Common myeloid progenitor, CD34-positive (primary cell): Measurements from ENCODE around the gene GRAMD1B.
A peak's percentile ranks its signal among the peaks of the same experiment; 100 is the strongest.

Experiments used
- CTCF ChIA-PET: fragments of 350-600 bp; sonication (Branson Sonifier 250); formaldehyde crosslinking; loops from one replicate; lab custom pipeline; 2021; ENCODE audit warnings: antibody characterized with exemption; lab: Charles Lee
- POLR2A ChIA-PET: fragments of 350-600 bp; sonication (Branson Sonifier 250); formaldehyde crosslinking; loops from one replicate; lab custom pipeline; 2021; ENCODE audit warnings: antibody characterized with exemption; lab: Charles Lee
- DNase-seq, 3 donors: peaks; one replicate each; pipeline versions ENCODE4 v3.0.0 to v3.0.0-alpha.2; 2013
- H3K27ac ChIP-seq, 2 experiments: 1 replicate in 1 of 2; 2 replicates in 1 of 2; pipeline ENCODE4 v1.7.0; 2013; ENCODE audit warnings: inconsistent platforms in 2 of 2, low read length in 2 of 2, mild to moderate bottlenecking in 2 of 2, low read depth in 1 of 2, moderate library complexity in 1 of 2; ENCODE audit not compliant: severe bottlenecking in 2 of 2, insufficient read depth in 1 of 2, poor library complexity in 1 of 2
- H3K27me3 ChIP-seq, 5 experiments: replicated peaks in 2 of 5; 1 replicate in 3 of 5; 2 replicates in 2 of 5; pipeline versions ENCODE4 v1.6.1 to v1.7.0; 2013; ENCODE audit warnings: low read length in 4 of 5, mild to moderate bottlenecking in 2 of 5, moderate library complexity in 2 of 5, inconsistent platforms in 1 of 5; ENCODE audit not compliant: insufficient read depth in 5 of 5, control insufficient read depth in 4 of 5
- H3K36me3 ChIP-seq, 4 experiments: 1 replicate in 2 of 4; 2 replicates in 2 of 4; pipeline versions ENCODE4 v1.6.1 to v1.7.0; 2013; ENCODE audit warnings: low read length in 3 of 4, control low read depth in 1 of 4, mild to moderate bottlenecking in 1 of 4; ENCODE audit not compliant: control insufficient read depth in 4 of 4, insufficient read depth in 4 of 4
- H3K4me1 ChIP-seq, 4 experiments: 1 replicate in 3 of 4; 2 replicates in 1 of 4; pipeline versions ENCODE4 v1.6.1 to v1.7.1; 2013; ENCODE audit warnings: low read length in 3 of 4, mild to moderate bottlenecking in 3 of 4, control low read depth in 1 of 4, inconsistent platforms in 1 of 4, moderate library complexity in 1 of 4; ENCODE audit not compliant: control insufficient read depth in 4 of 4, insufficient read depth in 4 of 4; ENCODE audit errors: control extremely low read depth in 1 of 4
- H3K4me3 ChIP-seq, 7 experiments: 1 replicate in 4 of 7; 2 replicates in 3 of 7; pipeline versions ENCODE4 v1.5.1 to v1.7.0; 2013; ENCODE audit warnings: mild to moderate bottlenecking in 7 of 7, low read length in 6 of 7, moderate library complexity in 6 of 7, inconsistent platforms in 2 of 7, low read depth in 2 of 7, control low read depth in 1 of 7; ENCODE audit not compliant: insufficient read depth in 4 of 7, control insufficient read depth in 1 of 7; ENCODE audit errors: extremely low read depth in 1 of 7
- H3K9me3 ChIP-seq, 5 experiments: 1 replicate in 4 of 5; 2 replicates in 1 of 5; pipeline versions ENCODE4 v1.6.1 to v1.7.1; 2013; ENCODE audit warnings: low read length in 4 of 5, mild to moderate bottlenecking in 2 of 5, inconsistent platforms in 1 of 5, low read depth in 1 of 5, moderate library complexity in 1 of 5; ENCODE audit not compliant: control insufficient read depth in 4 of 5, insufficient read depth in 2 of 5; ENCODE audit errors: control extremely low read depth in 1 of 5
- WGBS: methylation state at CpG from one replicate; pipeline ENCODE4 v1.1.5; 2013; ENCODE audit not compliant: insufficient coverage; 5-methylcytosine and 5-hydroxymethylcytosine counted together

GRAMD1B gene

DNA sequence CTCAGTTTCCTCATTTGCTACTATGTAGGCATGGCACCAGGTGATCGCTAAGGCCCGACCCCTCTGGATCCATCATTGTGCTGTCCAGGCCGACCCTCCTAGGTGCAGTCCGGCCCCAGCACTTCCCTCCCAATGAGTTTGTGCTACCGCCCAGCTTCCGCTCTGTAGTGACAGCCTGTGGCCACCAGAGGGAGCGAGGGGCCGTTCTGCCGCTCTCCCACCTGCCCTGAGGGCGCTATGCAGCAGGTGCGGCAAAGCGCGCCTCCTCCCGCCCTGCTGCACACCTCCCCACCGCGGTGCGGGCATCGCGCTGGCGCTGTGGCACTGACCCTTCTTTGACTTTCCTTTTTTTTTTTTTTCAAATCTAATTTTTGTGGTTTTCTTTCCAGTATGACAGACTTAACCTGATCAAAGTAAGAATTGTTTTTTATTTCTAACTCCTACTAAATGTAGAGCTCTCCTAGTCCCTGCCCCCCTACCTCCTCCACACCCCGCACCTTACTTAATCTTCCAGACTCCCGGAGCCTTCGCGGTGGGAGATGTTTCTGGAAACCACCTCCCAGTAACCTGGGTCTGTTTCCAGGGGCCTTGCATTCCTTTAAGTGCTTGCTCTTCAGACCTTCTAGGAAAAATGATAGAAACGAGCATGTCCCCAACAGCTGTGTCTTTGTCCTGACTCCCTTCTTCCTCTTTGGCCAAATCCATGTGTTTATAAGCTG, 150.6 kb downstream of the GRAMD1B start:
- peaks cover 3 to 16% (median 8%) of the 10 kb centered on the region in 4 experiments for H3K4me1 ChIP-seq
- WGBS, result 25% methylated on average over 17 of the region's 25 CpGs
- no peaks in the 10 kb centered on the region for H3K9me3 ChIP-seq
- H3K27me3 ChIP-seq, result no peaks in the 10 kb centered on the region
- peaks cover 0 to 3% (median 0%) of the 10 kb centered on the region in 4 experiments for H3K36me3 ChIP-seq
- H3K27ac ChIP-seq, result no peak overlapping the region
- no peak overlapping the region for H3K4me3 ChIP-seq
- peak; percentile 40 to 58 (median 58) for DNase-seq
- CTCF ChIA-PET, result interaction anchor here (0.7 to 4.6 kb wide), 9 partner anchors 10 to 131 kb away, joined by 3 to 36 read pairs (median 3); no protein-coding TSS in a partner anchor
- POLR2A ChIA-PET, result no interaction called here

DNA sequence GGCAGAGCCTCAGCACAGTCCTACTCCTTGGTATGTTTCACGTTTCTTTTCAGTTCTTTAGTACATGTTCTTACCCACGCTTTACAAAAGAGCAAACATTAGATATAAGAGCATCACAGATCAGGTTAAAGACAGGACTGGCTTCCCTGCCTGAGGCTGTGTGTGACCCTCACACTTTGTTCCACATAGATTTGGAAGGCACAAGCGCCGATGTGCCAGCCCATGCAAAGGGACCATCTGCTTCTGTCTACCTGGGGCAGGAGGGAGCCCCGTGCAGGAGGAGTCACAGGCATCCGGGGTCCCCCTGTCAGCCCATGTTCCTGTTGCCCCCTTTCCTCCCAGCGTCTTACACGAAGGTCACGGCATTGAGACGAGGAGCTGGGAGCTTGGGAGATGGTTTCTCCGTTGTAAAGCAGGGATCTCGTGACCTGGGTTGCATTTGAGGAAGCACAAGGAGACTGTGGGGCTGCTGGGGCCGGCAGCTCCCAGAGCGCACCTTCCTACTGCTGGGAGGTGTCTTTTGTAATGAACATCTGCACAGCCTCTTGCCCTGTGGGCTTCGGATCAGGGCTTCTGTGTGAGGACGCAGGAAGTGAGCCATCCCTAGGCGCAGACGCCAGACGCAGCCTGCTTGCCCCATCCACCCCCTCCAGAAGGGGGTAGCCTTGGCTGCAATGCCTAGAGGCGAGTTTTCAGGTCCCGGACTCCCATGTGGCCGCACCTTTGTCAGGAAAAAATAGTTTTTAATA, 151.8 kb downstream of the GRAMD1B start:
- 98% methylated on average over 20 of the region's 22 CpGs for WGBS
- no peak for DNase-seq
- H3K27ac ChIP-seq, result no peak overlapping the region
- H3K4me1 ChIP-seq, result peaks cover 0 to 8% (median 2%) of the 10 kb centered on the region in 4 experiments
- POLR2A ChIA-PET, result no interaction called here
- no peak overlapping the region for H3K4me3 ChIP-seq
- no peaks in the 10 kb centered on the region for H3K9me3 ChIP-seq
- H3K27me3 ChIP-seq, result no peaks in the 10 kb centered on the region
- CTCF ChIA-PET, result interaction anchor here (0.6 to 2.5 kb wide), 3 partner anchors 51 to 130 kb away, joined by 3 to 8 read pairs (median 3); no protein-coding TSS in a partner anchor
- peaks cover 0 to 3% (median 0%) of the 10 kb centered on the region in 4 experiments for H3K36me3 ChIP-seq

DNA sequence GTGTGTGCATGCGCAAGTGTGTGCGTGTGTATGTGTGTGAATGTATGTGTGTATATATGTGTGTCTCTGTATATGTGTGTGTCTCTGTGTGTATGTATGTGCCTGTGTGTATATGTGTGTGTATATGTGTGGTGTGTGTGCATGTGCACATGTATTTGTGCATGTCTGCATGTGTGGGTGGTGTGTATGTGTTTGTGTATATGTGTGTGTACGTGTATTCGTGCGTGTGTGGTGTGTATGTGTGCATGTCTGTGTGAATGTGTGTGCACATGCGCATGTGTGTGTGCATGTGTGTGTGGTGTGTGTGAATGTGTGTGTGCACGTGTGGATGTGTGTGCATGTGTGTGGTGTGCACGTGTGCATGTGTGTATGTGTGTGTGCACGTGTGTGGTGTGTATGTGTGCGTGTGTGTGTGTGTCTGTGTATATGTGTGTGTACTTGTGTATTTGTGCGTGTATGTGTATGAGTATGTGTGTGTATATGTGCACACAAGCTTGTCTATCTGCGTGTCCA, 153.0 kb downstream of the GRAMD1B start:
- H3K9me3 ChIP-seq, result no peaks in the 10 kb centered on the region
- 98% methylated on average over 10 of the region's 12 CpGs for WGBS
- H3K36me3 ChIP-seq, result peaks cover 0 to 3% (median 0%) of the 10 kb centered on the region in 4 experiments
- no peaks in the 10 kb centered on the region for H3K27me3 ChIP-seq
- CTCF ChIA-PET, result interaction anchor here (0.6 kb wide), 1 partner anchor 52 kb away, joined by 3 read pairs; no protein-coding TSS in a partner anchor
- no peak overlapping the region for H3K4me3 ChIP-seq
- POLR2A ChIA-PET, result no interaction called here
- H3K27ac ChIP-seq, result no peak overlapping the region
- peaks cover 0 to 6% (median 0%) of the 10 kb centered on the region in 4 experiments for H3K4me1 ChIP-seq
- DNase-seq, result no peak

DNA sequence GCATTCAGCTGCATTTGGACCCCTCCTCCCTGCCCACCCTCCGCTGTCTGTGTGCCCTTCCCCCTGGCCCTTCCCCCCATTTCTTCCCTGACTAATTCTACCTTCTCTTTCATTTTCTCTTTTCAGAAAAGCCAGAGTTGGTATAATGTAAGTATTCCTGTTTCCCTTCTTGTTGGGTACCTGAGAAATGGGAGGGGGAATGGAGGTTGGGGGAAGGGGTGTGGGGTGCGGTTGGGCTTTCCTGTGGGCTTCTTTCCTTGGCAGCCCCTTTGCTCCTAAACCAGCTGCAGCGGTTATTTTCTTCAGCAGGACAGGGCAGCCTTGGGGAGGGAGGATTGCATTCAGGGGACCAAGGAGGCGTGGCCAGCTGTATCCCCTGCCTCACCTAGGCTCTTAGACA, 154.1 kb downstream of the GRAMD1B start:
- 90% methylated on average over 2 of the region's 4 CpGs for WGBS
- H3K4me1 ChIP-seq, result peaks cover 0 to 6% (median 0%) of the 10 kb centered on the region in 4 experiments
- H3K4me3 ChIP-seq, result no peak overlapping the region
- DNase-seq, result no peak
- H3K27me3 ChIP-seq, result no peaks in the 10 kb centered on the region
- ChIA-PET CTCF (interaction anchor here (0.8 to 2.4 kb wide), 2 partner anchors 8 to 124 kb away, joined by 4 to 14 read pairs; no protein-coding TSS in a partner anchor), POLR2A (no interaction called here)
- H3K27ac ChIP-seq, result no peak overlapping the region
- no peaks in the 10 kb centered on the region for H3K9me3 ChIP-seq
- peaks cover 0 to 3% (median 0%) of the 10 kb centered on the region in 4 experiments for H3K36me3 ChIP-seq

DNA sequence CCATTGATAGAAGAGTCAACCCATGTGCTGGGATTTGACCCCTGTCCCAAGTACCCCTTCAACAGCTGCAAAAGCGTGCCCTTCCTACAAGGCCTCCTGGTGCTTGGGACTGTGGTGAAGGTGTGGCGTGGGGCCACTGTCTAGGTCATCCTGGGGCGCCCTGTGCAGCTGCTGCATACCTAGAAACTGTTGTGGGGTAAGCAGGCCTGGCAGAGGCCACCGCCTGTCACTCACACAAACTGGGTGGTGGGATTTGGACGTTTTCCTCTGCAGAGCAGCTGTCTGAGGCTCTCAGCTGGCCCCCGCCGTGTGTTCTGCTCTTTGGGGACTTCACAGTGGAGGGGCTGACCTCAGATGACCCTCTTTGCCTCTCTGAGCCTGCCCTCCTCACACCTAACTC, 154.7 kb downstream of the GRAMD1B start:
- WGBS, result 93% methylated on average over 5 of the region's 7 CpGs
- Histone ChIP-seq H3K36me3 (peaks cover 0 to 3% (median 0%) of the 10 kb centered on the region in 4 experiments), H3K27ac (no peak overlapping the region), H3K4me3 (no peak overlapping the region), H3K27me3 (no peaks in the 10 kb centered on the region), H3K4me1 (peaks cover 0 to 6% (median 0%) of the 10 kb centered on the region in 4 experiments), H3K9me3 (no peaks in the 10 kb centered on the region)
- DNase-seq, result no peak
- CTCF ChIA-PET, result interaction anchor here (0.8 to 2.4 kb wide), 2 partner anchors 8 to 123 kb away, joined by 4 to 14 read pairs; no protein-coding TSS in a partner anchor
- POLR2A ChIA-PET, result no interaction called here

DNA sequence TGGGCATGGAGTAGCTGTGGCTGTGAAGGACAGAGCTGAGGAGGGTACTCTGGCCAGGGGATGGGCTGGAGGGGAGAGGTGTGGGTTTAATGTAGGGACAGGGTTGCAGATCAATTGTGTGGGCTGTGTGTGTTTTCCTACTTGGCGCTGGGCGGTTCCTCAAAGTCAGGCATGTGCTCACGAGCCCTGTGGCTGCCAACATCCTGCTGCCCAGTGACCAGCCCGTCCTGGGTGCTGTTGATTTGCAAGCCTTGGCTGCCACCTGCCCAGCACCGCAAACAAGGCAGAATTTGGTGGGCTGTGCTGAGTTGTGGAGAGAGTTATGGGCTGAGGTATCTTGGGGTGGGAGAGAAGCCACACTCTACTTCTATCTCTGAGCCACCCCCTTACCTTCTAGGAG, 155.1 kb downstream of the GRAMD1B start:
- peaks cover 0 to 3% (median 0%) of the 10 kb centered on the region in 4 experiments for H3K36me3 ChIP-seq
- peaks cover 0 to 5% (median 0%) of the 10 kb centered on the region in 4 experiments for H3K4me1 ChIP-seq
- H3K27ac ChIP-seq, result no peak overlapping the region
- 95% methylated on average over 5 of the region's 5 CpGs for WGBS
- H3K4me3 ChIP-seq, result no peak overlapping the region
- no peaks in the 10 kb centered on the region for H3K9me3 ChIP-seq
- ChIA-PET POLR2A (no interaction called here), CTCF (interaction anchor here (2.4 kb wide), 1 partner anchor 9 kb away, joined by 14 read pairs; no protein-coding TSS in a partner anchor)
- H3K27me3 ChIP-seq, result no peaks in the 10 kb centered on the region
- no peak for DNase-seq
